COLO668 (cell line): ENCODE data around the gene DMXL1.
"Not testable (repeated sequence)": the region's sequence is repeated elsewhere in the genome, so short reads cannot be mapped to it uniquely, and the experiment has no call there.

Source experiments
- DNase-seq: peaks from one replicate; lab custom pipeline; 2025; ENCODE audit not compliant: unreplicated experiment; lab: John Stamatoyannopoulos, UW

DMXL1 gene

DNA sequence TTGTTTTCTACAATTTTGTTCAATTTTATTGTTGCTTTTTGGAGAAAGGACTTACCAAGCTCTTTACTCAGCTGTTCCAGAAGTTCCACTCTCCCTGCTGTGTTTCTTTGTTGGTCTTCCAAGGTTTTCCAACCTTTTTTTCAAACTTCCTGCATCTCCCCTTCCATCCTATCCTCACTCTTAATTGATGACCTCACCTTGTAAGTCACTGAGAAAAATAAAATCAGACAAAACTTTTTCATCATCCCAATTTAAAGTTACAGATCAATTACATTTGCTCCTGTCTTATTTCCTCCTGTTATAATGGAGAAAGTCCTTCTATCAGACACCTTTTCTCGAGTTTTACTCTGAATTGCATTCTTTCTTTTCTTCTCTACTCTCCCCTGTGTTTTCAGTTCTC lies 121.1 kb downstream of the DMXL1 start:
- DNase-seq, result no peak

DNA sequence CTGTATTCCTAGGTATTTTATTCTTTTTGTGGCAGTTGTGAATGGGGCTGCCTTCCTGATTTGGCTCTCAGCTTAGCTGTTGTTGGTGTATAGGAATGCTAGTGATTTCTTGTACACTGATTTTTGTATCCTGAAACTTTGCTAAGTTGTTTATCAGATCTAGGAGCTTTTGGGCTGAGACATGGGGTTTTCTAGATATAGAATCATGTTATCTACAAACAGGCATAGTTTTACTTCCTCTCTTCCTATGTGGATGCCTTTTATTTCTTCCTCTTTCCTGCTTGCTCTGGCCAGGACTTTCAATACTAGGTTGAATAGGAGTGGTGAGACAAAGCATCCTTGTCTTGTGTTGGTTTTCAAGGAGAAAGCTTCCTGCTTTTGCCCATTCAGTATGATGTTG lies 129.9 kb downstream of the DMXL1 start:
- DNase-seq, result no peak

DNA sequence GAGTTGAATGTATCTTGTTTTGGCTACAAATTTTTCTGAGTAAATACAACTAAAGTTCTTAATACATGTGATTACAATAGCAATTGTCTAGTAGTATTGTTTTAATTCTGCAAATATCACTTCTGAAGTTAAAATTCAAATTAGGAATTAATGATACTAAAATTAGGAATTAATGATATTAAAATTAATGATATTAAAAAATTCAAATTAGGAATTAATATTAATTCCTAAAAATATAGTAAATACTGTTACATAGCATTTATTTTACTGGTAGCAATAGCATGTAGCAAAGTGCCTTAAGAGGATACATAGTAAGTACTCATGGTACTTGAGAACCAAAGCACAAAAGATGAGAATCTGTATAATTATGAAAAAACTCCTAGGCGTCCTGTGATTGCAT lies 136.2 kb downstream of the DMXL1 start:
- no peak for DNase-seq

DNA sequence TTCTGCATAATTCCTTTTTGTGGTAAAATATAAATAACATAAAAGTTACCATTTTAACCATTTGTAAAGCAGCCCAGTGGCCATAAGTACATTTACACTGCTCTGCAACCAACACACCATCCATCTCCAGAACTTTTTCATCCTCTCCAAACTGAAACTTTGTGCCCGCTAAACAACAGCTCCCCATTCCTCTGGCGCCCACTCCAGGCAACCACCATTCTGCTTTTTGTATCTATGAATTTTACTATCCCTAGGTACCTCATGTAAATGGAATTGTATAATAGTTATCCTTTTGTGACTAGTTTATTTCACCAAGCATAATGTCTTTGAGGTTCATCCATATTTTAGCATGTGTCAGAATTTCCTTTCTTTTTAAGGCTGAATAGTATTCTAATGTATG lies 141.1 kb downstream of the DMXL1 start:
- no peak for DNase-seq

GRCh38 chr5:119212676-119213075 lies 141.8 kb downstream of the DMXL1 start:
- no peak for DNase-seq

DNA sequence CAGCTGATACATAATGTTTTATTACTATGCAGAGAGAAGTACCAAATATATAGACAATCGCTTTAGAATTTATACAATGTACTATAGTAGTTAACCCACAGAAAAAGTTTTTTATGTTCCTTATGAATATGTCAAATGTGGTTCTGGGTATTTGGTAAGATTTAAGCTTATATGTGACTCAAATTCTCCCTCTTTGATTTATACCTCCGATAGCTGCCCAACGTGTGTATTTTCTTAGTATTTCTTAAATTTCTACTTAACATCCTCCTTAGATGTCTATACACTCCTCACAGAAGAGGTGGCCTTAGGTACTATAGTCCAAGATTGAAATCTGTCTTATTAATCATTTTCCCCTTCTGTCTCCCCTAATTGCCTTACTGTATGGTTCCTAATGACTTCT lies 146.3 kb downstream of the DMXL1 start:
- no peak for DNase-seq

GRCh38 chr5:119218830-119219782 lies 148.2 kb downstream of the DMXL1 start:
- no peak for DNase-seq

DNA sequence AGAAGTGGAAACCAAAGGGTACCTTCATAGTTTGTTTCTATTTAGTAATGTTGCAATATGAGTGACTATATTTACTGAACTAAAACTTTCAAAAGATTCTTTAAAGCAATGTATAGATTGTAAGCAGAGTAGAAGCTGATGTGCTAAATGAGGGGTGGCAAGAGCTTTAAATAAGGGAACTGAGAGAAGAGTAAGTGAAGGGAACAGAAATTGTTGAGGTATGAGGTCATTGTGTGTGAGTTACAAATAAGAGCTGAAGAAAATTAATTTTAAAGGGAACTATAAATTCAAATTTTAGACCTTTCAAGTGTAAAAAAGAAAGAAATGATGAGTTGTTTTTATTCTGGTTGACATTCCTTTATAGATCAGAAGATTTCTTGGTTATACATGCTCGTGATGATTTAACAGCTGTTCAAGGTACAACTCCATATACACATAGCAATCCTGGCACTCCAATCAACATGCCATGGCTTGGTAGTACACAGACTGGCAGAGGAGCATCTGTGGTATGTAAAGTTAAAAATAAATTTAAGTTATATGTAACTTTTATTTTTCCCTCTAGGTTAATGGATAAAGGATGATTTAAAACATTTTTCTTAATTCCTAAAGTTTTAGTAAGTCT lies 149.8 kb downstream of the DMXL1 start:
- no peak for DNase-seq

GRCh38 chr5:119221330-119221729 lies 150.4 kb downstream of the DMXL1 start:
- DNase-seq, result no peak

DNA sequence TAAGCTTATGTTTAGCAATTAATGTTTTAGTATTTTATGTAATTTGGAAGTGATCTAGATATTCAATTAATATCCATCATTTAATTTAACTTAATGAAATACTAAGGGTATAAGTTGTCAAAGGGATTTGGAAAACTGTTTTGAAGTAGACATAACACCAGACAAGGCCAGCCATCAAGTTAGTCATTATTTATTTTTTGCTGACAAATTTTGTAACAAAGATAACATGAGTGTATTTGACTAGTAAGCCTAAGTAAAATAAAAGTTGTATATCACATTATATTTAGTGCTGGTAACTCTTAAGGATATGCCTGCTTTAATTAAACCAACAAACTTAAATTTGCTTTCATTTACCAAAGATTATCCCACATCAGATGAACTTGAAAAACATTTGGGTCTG lies 159.1 kb downstream of the DMXL1 start:
- no peak for DNase-seq

DNA sequence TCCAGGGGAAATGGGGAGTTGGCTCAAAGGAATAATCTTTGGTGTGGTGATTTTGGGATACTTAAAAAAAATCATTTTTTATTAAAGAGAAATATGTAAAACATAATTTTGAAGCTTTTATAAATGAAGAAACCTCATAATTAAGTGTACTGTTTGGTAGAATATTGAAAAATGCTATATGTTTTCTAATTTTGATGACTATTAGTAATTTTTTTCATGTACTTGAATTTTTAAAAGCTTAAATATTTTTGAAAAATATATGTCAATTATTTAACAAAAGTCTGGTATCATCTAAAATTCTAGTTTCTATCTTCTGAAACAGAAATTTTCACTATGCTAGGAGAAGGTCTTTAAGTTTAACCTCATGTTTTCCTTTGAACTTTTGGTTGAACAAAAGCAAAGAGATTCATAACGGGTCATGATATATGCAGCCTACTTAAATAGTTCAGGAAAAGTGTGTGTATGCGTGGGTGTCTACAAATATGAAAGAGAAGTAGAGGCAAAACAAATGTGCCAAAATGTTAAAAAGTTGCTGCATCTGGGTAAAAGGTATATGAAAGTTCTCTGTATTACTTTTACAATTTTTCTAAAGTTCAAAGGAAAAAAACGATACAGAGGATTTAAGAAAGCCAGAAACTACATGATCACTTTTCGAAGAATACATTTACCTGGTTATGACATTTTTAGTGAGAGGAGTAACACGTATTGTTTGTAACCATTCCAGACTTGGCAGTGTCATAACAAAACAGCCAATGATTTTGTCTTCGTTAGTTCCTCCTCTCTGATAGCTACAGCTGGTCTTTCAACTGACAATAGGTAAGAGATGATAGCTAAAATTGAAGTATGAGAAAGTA lies 167.6 kb downstream of the DMXL1 start:
- no peak for DNase-seq

DNA sequence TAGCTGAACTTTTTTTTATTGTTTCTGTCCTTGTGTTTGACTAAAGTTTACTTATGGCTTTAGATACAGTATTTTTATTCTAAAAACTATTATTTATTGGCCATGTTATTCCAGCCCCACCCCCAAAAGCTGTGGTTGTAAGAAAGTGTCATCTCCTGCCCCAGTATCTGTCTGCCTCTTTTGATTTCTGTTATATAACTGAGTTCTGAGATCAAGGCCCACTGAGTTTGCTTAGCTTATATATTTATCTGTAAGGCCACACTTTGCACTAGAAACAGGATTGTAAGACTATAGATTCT lies 168.2 kb downstream of the DMXL1 start:
- no peak for DNase-seq

DNA sequence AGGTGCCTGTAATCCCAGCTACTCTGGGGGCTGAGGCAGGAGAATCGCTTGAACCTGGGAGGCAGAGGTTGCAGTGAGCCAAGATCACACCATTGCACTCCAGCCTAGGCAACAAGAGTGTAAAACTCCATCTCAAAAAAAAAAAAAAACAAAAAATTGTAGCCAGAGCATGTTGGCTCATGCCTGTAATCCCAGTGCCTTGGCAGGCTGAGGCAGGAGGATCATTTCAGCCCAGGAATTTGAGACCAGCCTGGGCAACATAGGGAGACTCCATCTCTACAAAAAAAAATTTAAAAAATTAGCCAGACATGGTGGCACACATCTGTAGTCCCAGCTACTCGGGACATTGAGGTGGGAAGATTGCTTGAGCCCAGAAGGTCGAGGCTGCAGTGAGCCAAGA lies 168.9 kb downstream of the DMXL1 start:
- not testable (repeated sequence) for DNase-seq

DNA sequence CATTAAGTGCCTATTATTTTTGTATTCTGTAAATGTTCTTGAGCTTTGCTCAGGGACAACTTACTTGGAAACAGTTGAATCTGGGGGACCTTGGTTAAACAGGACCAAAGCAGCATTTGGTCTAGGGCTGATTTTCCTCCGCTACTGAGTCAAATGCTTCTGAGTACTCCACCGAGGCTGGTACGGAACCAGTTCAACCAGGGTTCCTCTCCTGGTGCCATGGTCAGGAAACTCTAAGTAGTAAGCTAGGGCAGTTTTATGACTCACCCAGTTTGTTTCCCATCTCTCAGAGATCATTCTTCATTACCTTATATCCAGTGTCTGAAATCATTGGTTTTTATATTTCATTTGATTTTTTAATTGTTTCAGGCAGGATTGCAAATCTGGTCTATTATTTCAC lies 173.0 kb downstream of the DMXL1 start:
- no peak for DNase-seq

- no peak for DNase-seq
These were observed 180.3 kb downstream of the DMXL1 start for GRCh38 chr5:119250946-119251901.

DNA sequence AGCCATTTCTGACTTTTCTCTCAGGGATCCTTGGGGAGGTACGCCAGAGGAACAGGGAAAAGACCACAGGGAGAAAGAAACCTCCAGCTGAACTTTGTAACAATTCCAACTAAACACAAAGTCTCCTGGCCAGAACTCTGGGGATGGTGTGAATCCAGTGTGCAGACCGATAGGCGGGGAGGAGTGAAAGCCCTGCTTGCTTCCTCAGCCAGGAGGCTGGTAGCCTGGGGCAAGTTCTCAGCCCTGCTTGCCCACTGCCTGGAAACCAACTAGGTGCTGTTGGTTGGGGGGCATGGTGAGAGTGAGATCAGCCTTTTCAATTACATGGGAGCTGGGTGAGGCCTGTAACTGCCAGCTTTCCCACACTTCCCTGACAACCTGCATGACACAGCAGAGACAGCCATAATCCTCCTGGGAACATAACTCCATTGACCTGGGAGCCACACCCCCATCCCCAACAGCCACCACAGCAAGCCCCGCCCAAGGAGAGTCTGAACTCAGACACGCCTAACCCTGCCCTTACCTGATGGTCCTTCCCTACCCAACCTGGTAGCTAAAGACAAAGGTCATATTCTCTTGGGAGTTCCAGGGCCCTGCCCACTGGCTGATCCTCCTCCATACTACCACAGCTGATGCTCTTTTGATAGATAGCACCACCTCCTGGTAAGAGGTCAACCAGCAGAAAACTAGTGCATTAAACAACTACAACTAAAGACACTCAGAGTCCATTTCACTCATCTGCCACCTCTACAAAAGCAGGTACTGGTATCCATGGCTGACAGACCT lies 184.9 kb downstream of the DMXL1 start:
- DNase-seq, result peak; percentile 3

DNA sequence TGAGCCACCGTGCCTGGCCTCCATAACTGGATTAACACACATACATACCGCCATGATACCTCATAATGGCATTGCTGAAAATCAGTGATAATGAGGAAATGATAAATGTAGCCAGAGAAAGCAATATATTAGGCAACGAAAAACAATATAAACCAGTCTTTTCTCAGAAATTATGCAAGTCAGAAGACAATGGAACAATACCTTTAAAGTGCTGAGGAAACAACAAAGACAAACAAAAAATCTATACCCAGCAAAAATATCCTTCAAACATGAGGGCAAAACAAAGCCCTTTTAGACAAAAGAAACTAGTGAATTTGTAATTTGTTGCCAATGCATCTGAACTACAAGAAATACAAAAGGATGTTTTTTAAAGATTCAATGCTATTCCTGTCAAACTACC lies 186.7 kb downstream of the DMXL1 start:
- DNase-seq, result no peak

GRCh38 chr5:119263639-119264038 lies 192.8 kb downstream of the DMXL1 start:
- no peak for DNase-seq

DNA sequence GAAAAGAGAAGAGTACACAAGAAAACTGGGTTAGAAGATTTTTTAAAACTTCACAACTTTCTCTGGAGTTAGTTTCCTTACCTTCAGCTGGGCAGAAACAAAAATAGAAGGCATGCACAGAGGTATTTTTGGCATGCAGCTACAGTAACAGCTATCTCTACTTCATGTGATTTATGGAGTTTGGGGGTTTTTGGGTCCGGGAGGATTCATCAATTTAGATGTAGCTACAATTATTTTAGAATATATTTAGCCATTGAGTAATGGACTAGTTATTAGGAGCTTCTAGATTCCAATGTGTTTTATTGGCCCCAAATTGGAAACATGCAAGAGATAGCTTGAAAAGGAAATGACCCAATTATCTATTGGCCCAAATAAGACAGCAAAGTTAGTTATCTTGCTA lies 193.3 kb downstream of the DMXL1 start:
- DNase-seq, result no peak

GRCh38 chr5:119267958-119268386 lies 197.1 kb downstream of the DMXL1 start:
- DNase-seq, result no peak
